Stomach (tissue), 9 donors: ENCODE measurements around the gene BAIAP2L2. TPM values are rescaled to one million over a fixed set of nuclear protein-coding genes. Genes with fewer than 3 reads are reported as not detected.

ENCODE experiments used
- DNase-seq, 2 donors: peaks; one replicate each; pipeline versions ENCODE4 v3.0.0 to v3.0.0-alpha.2; 2013 to 2019
- H3K27ac ChIP-seq, 5 donors: fragments of 200-600 bp in 4 of 5; sonication (generic) in 4 of 5; one replicate each; pipeline ENCODE4 v1.5.1; 2013 to 2019; ENCODE audit warnings: mild to moderate bottlenecking in 1 of 5, moderate library complexity in 1 of 5
- H3K27me3 ChIP-seq, 3 donors: fragments of 200-600 bp; sonication (generic); one replicate each; pipeline ENCODE4 v1.5.1; 2017 to 2019; ENCODE audit warnings: mixed run types in 1 of 3
- H3K36me3 ChIP-seq, 4 donors: fragments of 200-600 bp; sonication (generic); 1 replicate in 3 of 4; 2 replicates in 1 of 4; pipeline ENCODE4 v1.5.1; 2016 to 2019
- H3K4me1 ChIP-seq, 4 donors: fragments of 200-600 bp; sonication (generic); one replicate each; pipeline ENCODE4 v1.5.1; 2016 to 2019
- H3K4me3 ChIP-seq, 4 donors: fragments of 200-600 bp; sonication (generic) in 3 of 4; one replicate each; pipeline ENCODE4 v1.5.1; 2016 to 2019; ENCODE audit warnings: mild to moderate bottlenecking in 1 of 4
- H3K9me3 ChIP-seq, 4 donors: fragments of 200-600 bp; sonication (generic); one replicate each; pipeline ENCODE4 v1.5.1; 2016 to 2019
- CTCF ChIP-seq, 7 experiments: fragments of 450-650 bp in 4 of 7; fragments of 200-600 bp in 3 of 7; sonication (generic) in 3 of 7; IDR thresholded peaks; one replicate each; pipeline ENCODE4 v1.5.1; 2016 to 2019; ENCODE audit warnings: antibody characterized with exemption in 7 of 7, control low read depth in 2 of 7, mild to moderate bottlenecking in 1 of 7
- EP300 ChIP-seq: sonication (generic); formaldehyde crosslinking; IDR thresholded peaks from one replicate; pipeline ENCODE4 v1.6.1; 2017; ENCODE audit warnings: antibody characterized with exemption
- POLR2A ChIP-seq, 4 donors: fragments of 450-650 bp; IDR thresholded peaks; one replicate each; pipeline ENCODE4 v1.6.1; 2016; ENCODE audit warnings: antibody characterized with exemption in 4 of 4, control low read depth in 2 of 4, mild to moderate bottlenecking in 1 of 4, moderate library complexity in 1 of 4
- POLR2AphosphoS5 ChIP-seq, 3 donors: sonication (generic); formaldehyde crosslinking; IDR thresholded peaks; one replicate each; pipeline ENCODE4 v1.6.1; 2016; ENCODE audit warnings: antibody characterized with exemption in 3 of 3
- WGBS, 5 donors: extraction: QIAGEN DNeasy Blood & Tissue Kit in 3 of 5; methylation state at CpG; one replicate each; pipeline versions ENCODE4 v1.1.5 to v1.1.7; 2013 to 2018; 5-methylcytosine and 5-hydroxymethylcytosine counted together
- intact Hi-C: fragments of 100-400 bp; cut with DNase I; formaldehyde crosslinking; loops from one replicate; pipeline ENCODE4 v1.15.1; 2023; ENCODE audit warnings: low total_unique reads
- polyA plus RNA-seq, 3 donors: library from polyadenylated mRNA; stranded (reverse); fragments of 200-250 nt; gene quantifications; one replicate each; pipeline ENCODE4 v1.2.3, GENCODE V29; 2013
- total RNA-seq, 5 donors: library from RNA; depleted of rRNA; stranded (reverse); fragments of >200 nt; gene quantifications; one replicate each; pipeline versions ENCODE4 v1.1.0 to v1.2.3, GENCODE V29; 2014 to 2016
- donor health status: healthy with polysubstance abuse.
- donor health status: Bipolar disorder and iron deficiency.
- donor health status: healthy.

Gene BAIAP2L2
- total and polyA plus RNA-seq, 8 donors = 1.2 to 397 (median 5.4) TPM

GRCh38 chr22:38067761-38068360 is 42.6 kb downstream of the BAIAP2L2 start:
- intact Hi-C loops = no loop called here
- no peak for DNase-seq

GRCh38 chr22:38067028-38067415 is 43.5 kb downstream of the BAIAP2L2 start:
- intact Hi-C loops = no loop called here
- no peak for DNase-seq
- no peak for TF ChIP-seq POLR2AphosphoS5 (IDR thresholded peaks at IDR 0.05)
- TF ChIP-seq POLR2A (IDR thresholded peaks at IDR 0.05) = no peak
- no peak for TF ChIP-seq EP300
- TF ChIP-seq CTCF (IDR thresholded peaks at IDR 0.05) = no peak
- Histone ChIP-seq H3K27me3 (no peaks in the 10 kb centered on the region), H3K9me3 (no peaks in the 10 kb centered on the region), H3K4me1 (peaks cover 0 to 21% (median 7%) of the 10 kb centered on the region in 4 donors), H3K27ac (no peak overlapping the region), H3K4me3 (no peak overlapping the region), H3K36me3 (peaks cover 36 to 99% (median 98%) of the 10 kb centered on the region in 4 donors)
- 75 to 90% (median 85%) methylated on average over 7 to 8 of the region's 8 CpGs for WGBS, 5 donors

More at GRCh38 chr22:38067761-38068360, 42.6 kb downstream of the BAIAP2L2 start:
- H3K36me3 ChIP-seq = peaks cover 39 to 100% (median 99%) of the 10 kb centered on the region in 4 donors
- TF ChIP-seq EP300 = no peak
- TF ChIP-seq CTCF (IDR thresholded peaks at IDR 0.05) = no peak
- TF ChIP-seq POLR2A (IDR thresholded peaks at IDR 0.05) = no peak
- H3K27ac ChIP-seq = peak overlapping the region in 1 of 5 donors; percentile 84
- WGBS, 5 donors = 85 to 97% (median 90%) methylated on average over 12 to 13 of the region's 13 CpGs
- H3K4me3 ChIP-seq = no peak overlapping the region
- H3K27me3 ChIP-seq = no peaks in the 10 kb centered on the region
- H3K9me3 ChIP-seq = no peaks in the 10 kb centered on the region
- H3K4me1 ChIP-seq = peaks cover 0 to 21% (median 7%) of the 10 kb centered on the region in 4 donors

GRCh38 chr22:38066381-38067027 is 44.0 kb downstream of the BAIAP2L2 start:
- TF ChIP-seq CTCF (IDR thresholded peaks at IDR 0.05) = no peak
- no peak for TF ChIP-seq EP300
- TF ChIP-seq POLR2AphosphoS5 (IDR thresholded peaks at IDR 0.05) = no peak
- no peak for TF ChIP-seq POLR2A (IDR thresholded peaks at IDR 0.05)
- no peaks in the 10 kb centered on the region for H3K9me3 ChIP-seq
- DNase-seq = no peak
- H3K4me1 ChIP-seq = peaks cover 0 to 21% (median 7%) of the 10 kb centered on the region in 4 donors
- intact Hi-C loops = no loop called here
- H3K4me3 ChIP-seq = no peak overlapping the region
- 78 to 89% (median 84%) methylated on average over 11 to 13 of the region's 13 CpGs for WGBS, 5 donors
- no peaks in the 10 kb centered on the region for H3K27me3 ChIP-seq
- H3K36me3 ChIP-seq = peaks cover 32 to 99% (median 97%) of the 10 kb centered on the region in 4 donors
- H3K27ac ChIP-seq = no peak overlapping the region

GRCh38 chr22:38065539-38065938 is 44.9 kb downstream of the BAIAP2L2 start:
- no peaks in the 10 kb centered on the region for H3K27me3 ChIP-seq
- no peak overlapping the region for H3K4me3 ChIP-seq
- DNase-seq = no peak
- 95 to 98% (median 95%) methylated on average over 8 of the region's 8 CpGs for WGBS, 5 donors
- H3K9me3 ChIP-seq = no peaks in the 10 kb centered on the region
- H3K27ac ChIP-seq = no peak overlapping the region
- peaks cover 0 to 21% (median 7%) of the 10 kb centered on the region in 4 donors for H3K4me1 ChIP-seq
- H3K36me3 ChIP-seq = peaks cover 30 to 99% (median 97%) of the 10 kb centered on the region in 4 donors
- intact Hi-C loops = no loop called here
- TF ChIP-seq POLR2AphosphoS5 (IDR thresholded peaks at IDR 0.05) = no peak
- no peak for TF ChIP-seq EP300
- no peak for TF ChIP-seq POLR2A (IDR thresholded peaks at IDR 0.05)
- TF ChIP-seq CTCF (IDR thresholded peaks at IDR 0.05) = no peak
